ENCODE results near the gene MLLT3.

The MLLT3 gene

DNA sequence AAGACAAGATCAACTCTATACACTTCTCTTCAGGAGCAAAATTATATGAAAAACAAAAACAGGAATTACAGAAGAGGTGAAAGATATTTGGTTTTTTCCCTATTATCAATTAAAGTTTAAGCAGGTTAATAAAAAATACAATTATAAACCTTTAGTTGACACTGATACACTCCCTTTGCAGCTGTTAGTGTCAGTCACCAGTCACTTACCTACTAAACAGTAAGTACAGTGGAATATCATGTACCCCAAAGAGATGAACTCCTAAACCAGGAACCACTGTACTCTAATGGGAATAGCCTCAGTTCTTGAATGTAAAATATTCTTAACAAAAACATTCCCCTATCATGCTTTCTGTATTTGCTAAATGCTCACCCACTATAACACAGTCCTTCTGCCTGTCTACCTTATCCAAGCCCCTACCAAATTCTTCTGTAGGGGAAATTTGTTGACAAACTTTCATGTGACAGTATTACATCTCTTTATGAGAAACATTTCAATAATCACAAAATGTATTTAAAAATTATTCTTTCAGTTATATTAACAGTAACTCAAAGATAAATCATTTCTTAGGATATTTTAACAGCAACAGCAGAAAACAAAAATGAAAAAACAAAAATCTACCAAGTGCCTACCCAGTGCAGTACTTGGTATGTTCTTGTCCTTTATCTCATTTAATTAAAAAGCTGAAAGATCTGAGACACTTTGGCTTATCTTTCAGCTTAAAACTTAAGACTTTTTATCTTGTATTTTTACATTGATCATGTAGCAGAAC is 212.8 kb downstream of the MLLT3 start:
- no peak overlapping the region for H2AFZ ChIP-seq (ENCODE audit: low read depth, low read length)
- H3K9ac ChIP-seq (ENCODE audit: low read length) = no peak overlapping the region
- no peaks in the 10 kb centered on the region for H4K20me1 ChIP-seq (ENCODE audit: insufficient read depth, low read length)
- H3K79me2 ChIP-seq (ENCODE audit: low read length) = no peaks in the 10 kb centered on the region
- no peak overlapping the region for H3K4me3 ChIP-seq (ENCODE audit: low read length)
- H3K36me3 ChIP-seq (replicated peaks; ENCODE audit: low read depth, low read length) = no peaks in the 10 kb centered on the region
- no peak overlapping the region for H3K4me2 ChIP-seq (ENCODE audit: low read length)
- TF ChIP-seq EZH2phosphoT487 (IDR thresholded peaks at IDR 0.05; ENCODE audit: low read depth) = no peak
- TF ChIP-seq, protein P1, sequence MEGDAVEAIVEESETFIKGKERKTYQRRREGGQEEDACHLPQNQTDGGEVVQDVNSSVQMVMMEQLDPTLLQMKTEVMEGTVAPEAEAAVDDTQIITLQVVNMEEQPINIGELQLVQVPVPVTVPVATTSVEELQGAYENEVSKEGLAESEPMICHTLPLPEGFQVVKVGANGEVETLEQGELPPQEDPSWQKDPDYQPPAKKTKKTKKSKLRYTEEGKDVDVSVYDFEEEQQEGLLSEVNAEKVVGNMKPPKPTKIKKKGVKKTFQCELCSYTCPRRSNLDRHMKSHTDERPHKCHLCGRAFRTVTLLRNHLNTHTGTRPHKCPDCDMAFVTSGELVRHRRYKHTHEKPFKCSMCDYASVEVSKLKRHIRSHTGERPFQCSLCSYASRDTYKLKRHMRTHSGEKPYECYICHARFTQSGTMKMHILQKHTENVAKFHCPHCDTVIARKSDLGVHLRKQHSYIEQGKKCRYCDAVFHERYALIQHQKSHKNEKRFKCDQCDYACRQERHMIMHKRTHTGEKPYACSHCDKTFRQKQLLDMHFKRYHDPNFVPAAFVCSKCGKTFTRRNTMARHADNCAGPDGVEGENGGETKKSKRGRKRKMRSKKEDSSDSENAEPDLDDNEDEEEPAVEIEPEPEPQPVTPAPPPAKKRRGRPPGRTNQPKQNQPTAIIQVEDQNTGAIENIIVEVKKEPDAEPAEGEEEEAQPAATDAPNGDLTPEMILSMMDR (IDR thresholded peaks at IDR 0.05; ENCODE audit: low read depth, low read length) = no peak
- no peaks in the 10 kb centered on the region for H3K9me3 ChIP-seq (ENCODE audit: insufficient read depth, low read length)
- H3K27me3 ChIP-seq (ENCODE audit: low read depth, low read length) = no peaks in the 10 kb centered on the region
- H3K4me1 ChIP-seq (ENCODE audit: low read length) = no peaks in the 10 kb centered on the region
- H3K27ac ChIP-seq (ENCODE audit: low read length) = no peak overlapping the region

GRCh38 chr9:20408513-20408912 is 213.8 kb downstream of the MLLT3 start:
- H3K36me3 ChIP-seq (replicated peaks; ENCODE audit: low read depth, low read length) = no peaks in the 10 kb centered on the region
- no peaks in the 10 kb centered on the region for H3K27me3 ChIP-seq (ENCODE audit: low read depth, low read length)
- H3K4me3 ChIP-seq (ENCODE audit: low read length) = no peak overlapping the region
- no peaks in the 10 kb centered on the region for H3K4me1 ChIP-seq (ENCODE audit: low read length)
- no peaks in the 10 kb centered on the region for H3K9me3 ChIP-seq (ENCODE audit: insufficient read depth, low read length)
- TF ChIP-seq, protein P1 (IDR thresholded peaks at IDR 0.05; ENCODE audit: low read depth, low read length) = no peak
- TF ChIP-seq EZH2phosphoT487 (IDR thresholded peaks at IDR 0.05; ENCODE audit: low read depth) = no peak
- no peaks in the 10 kb centered on the region for H4K20me1 ChIP-seq (ENCODE audit: insufficient read depth, low read length)
- no peak overlapping the region for H3K27ac ChIP-seq (ENCODE audit: low read length)
- no peak overlapping the region for H3K4me2 ChIP-seq (ENCODE audit: low read length)
- H3K9ac ChIP-seq (ENCODE audit: low read length) = no peak overlapping the region
- H2AFZ ChIP-seq (ENCODE audit: low read depth, low read length) = no peak overlapping the region
- no peaks in the 10 kb centered on the region for H3K79me2 ChIP-seq (ENCODE audit: low read length)

- no peaks in the 10 kb centered on the region for H3K36me3 ChIP-seq (replicated peaks; ENCODE audit: low read depth, low read length)
Observed at GRCh38 chr9:20407013-20407412, 215.3 kb downstream of the MLLT3 start.

GRCh38 chr9:20406344-20406743 is 216.0 kb downstream of the MLLT3 start:
- Histone ChIP-seq H3K27me3 (ENCODE audit: low read depth, low read length) (no peaks in the 10 kb centered on the region), H3K4me2 (ENCODE audit: low read length) (no peak overlapping the region), H3K4me1 (ENCODE audit: low read length) (no peaks in the 10 kb centered on the region), H3K79me2 (ENCODE audit: low read length) (no peaks in the 10 kb centered on the region), H3K36me3 (replicated peaks; ENCODE audit: low read depth, low read length) (no peaks in the 10 kb centered on the region), H3K4me3 (ENCODE audit: low read length) (no peak overlapping the region), H3K27ac (ENCODE audit: low read length) (no peak overlapping the region), H3K9me3 (ENCODE audit: insufficient read depth, low read length) (no peaks in the 10 kb centered on the region), H3K9ac (ENCODE audit: low read length) (no peak overlapping the region), H2AFZ (ENCODE audit: low read depth, low read length) (no peak overlapping the region), H4K20me1 (ENCODE audit: insufficient read depth, low read length) (no peaks in the 10 kb centered on the region)
- TF ChIP-seq EZH2phosphoT487 (IDR thresholded peaks at IDR 0.05; ENCODE audit: low read depth) = no peak
- TF ChIP-seq, protein P1 (IDR thresholded peaks at IDR 0.05; ENCODE audit: low read depth, low read length) = no peak

More at GRCh38 chr9:20407013-20407412, 215.3 kb downstream of the MLLT3 start:
- Histone ChIP-seq H3K4me3 (ENCODE audit: low read length) (no peak overlapping the region), H4K20me1 (ENCODE audit: insufficient read depth, low read length) (no peaks in the 10 kb centered on the region), H3K79me2 (ENCODE audit: low read length) (no peaks in the 10 kb centered on the region), H2AFZ (ENCODE audit: low read depth, low read length) (no peak overlapping the region), H3K27ac (ENCODE audit: low read length) (no peak overlapping the region), H3K27me3 (ENCODE audit: low read depth, low read length) (no peaks in the 10 kb centered on the region), H3K9me3 (ENCODE audit: insufficient read depth, low read length) (no peaks in the 10 kb centered on the region), H3K9ac (ENCODE audit: low read length) (no peak overlapping the region), H3K4me1 (ENCODE audit: low read length) (no peaks in the 10 kb centered on the region), H3K4me2 (ENCODE audit: low read length) (no peak overlapping the region)
- TF ChIP-seq EZH2phosphoT487 (IDR thresholded peaks at IDR 0.05; ENCODE audit: low read depth) = no peak
- TF ChIP-seq, protein P1 (IDR thresholded peaks at IDR 0.05; ENCODE audit: low read depth, low read length) = no peak

Measured in OCI-LY3 (cell line).